Omental fat pad (tissue), 4 donors: ENCODE results near the gene SPATA31E1. TPM values are rescaled to one million over a fixed set of nuclear protein-coding genes. Genes with fewer than 3 reads are reported as not detected.

ENCODE experiments used
- ATAC-seq: fragments of 150-250 bp; one replicate; pipeline ENCODE4 v1.9.1; 2016; ENCODE audit warnings: mild to moderate bottlenecking, moderate library complexity; ENCODE audit not compliant: low FRiP score
- DNase-seq: peaks from one replicate; pipeline ENCODE4 v3.0.0-alpha.2; 2019; ENCODE audit warnings: low spot score
- total RNA-seq, 4 donors: library from RNA; depleted of rRNA; stranded (reverse); fragments of >200 nt; gene quantifications; one replicate each; pipeline ENCODE4 v1.1.0, GENCODE V29; 2016
- TF ChIP-seq, protein P1 (sequence below), 3 donors: fragments of 450-650 bp; IDR thresholded peaks; one replicate each; pipeline ENCODE4 v1.5.1; 2016 to 2017; ENCODE audit warnings: antibody characterized with exemption in 3 of 3, mild to moderate bottlenecking in 3 of 3, moderate library complexity in 2 of 3

SPATA31E1 gene
- total RNA-seq, 4 donors from 2014 or later, result not detected

DNA sequence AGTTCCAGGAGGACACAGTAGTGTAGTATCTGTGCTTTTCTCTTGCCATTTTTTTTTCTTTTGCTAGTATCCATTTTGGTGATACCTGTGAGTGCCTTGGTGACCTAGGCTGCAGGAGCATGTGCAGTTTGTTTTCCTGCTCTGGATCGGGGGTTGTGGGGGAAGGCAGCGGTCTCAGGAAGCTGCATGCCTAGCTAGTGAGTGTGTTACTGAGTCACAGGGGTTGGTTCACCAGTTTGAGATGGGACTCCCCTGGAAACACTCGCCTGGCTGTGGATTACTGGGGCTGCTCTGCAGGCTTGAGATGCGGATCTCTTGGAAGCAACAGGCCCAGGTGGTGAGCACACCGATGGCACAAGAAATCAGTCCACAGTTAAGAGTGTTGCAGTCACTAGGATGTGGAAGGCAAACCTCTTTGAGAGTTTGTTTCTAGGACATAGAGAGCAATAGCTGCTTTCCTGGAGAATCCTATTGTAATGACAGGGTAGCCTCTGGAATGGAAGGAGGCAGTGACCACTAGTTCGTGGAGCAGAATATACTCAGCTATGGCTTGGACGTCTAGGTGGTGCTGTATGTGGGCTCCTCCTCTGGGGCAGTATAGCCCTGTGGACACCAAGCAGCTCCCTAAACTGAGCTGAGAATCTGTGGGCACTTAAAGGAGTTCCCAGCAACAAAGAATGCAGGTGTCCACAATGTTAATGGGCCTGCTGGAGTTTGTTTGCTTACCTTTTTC lies 20.0 kb upstream of the SPATA31E1 start:
- no peak for ATAC-seq
- TF ChIP-seq, protein P1, sequence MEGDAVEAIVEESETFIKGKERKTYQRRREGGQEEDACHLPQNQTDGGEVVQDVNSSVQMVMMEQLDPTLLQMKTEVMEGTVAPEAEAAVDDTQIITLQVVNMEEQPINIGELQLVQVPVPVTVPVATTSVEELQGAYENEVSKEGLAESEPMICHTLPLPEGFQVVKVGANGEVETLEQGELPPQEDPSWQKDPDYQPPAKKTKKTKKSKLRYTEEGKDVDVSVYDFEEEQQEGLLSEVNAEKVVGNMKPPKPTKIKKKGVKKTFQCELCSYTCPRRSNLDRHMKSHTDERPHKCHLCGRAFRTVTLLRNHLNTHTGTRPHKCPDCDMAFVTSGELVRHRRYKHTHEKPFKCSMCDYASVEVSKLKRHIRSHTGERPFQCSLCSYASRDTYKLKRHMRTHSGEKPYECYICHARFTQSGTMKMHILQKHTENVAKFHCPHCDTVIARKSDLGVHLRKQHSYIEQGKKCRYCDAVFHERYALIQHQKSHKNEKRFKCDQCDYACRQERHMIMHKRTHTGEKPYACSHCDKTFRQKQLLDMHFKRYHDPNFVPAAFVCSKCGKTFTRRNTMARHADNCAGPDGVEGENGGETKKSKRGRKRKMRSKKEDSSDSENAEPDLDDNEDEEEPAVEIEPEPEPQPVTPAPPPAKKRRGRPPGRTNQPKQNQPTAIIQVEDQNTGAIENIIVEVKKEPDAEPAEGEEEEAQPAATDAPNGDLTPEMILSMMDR (IDR thresholded peaks at IDR 0.05), result no peak
- DNase-seq, result no peak

- DNase-seq, result no peak
- TF ChIP-seq, protein P1 (IDR thresholded peaks at IDR 0.05), result no peak
- no peak for ATAC-seq
These were observed 18.7 kb upstream of the SPATA31E1 start for GRCh38 chr9:87863882-87864465.

- TF ChIP-seq, protein P1 (IDR thresholded peaks at IDR 0.05), result no peak
- ATAC-seq (no peak), DNase-seq (no peak)
These were observed 17.8 kb upstream of the SPATA31E1 start for GRCh38 chr9:87864915-87865314.

DNA sequence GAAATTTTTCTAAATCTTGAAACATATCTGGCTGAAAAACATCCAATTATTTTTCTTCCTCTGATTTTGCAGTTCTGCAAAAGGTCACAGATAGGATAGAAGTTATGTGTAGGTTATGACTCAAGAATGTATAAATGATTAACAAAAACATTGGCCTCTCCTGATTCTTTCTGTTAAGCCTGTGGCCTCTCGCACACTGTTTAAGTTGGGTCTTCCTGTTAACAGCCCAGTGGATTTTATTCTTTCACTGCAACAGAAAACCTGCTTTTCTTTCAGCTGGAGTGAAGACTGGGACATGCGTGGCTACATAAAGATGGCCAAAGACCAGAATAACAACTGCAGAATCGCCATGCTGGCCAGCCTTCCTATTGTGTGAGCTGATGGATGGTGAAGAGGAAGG lies 17.1 kb upstream of the SPATA31E1 start:
- ATAC-seq (no peak), DNase-seq (no peak)

GRCh38 chr9:87867391-87867790 lies 15.3 kb upstream of the SPATA31E1 start:
- DNase-seq (no peak), ATAC-seq (no peak)
- TF ChIP-seq, protein P1 (IDR thresholded peaks at IDR 0.05), result no peak

More for the DNA sequence above, 17.1 kb upstream of the SPATA31E1 start:
- TF ChIP-seq, protein P1 (IDR thresholded peaks at IDR 0.05), result no peak

- ATAC-seq (no peak), DNase-seq (no peak)
- TF ChIP-seq, protein P1 (IDR thresholded peaks at IDR 0.05), result no peak
These were observed 14.5 kb upstream of the SPATA31E1 start for GRCh38 chr9:87868175-87868574.

GRCh38 chr9:87868635-87869034 lies 14.0 kb upstream of the SPATA31E1 start:
- ATAC-seq, result no peak
- TF ChIP-seq, protein P1 (IDR thresholded peaks at IDR 0.05), result no peak

More at GRCh38 chr9:87868635-87869034, 14.0 kb upstream of the SPATA31E1 start:
- no peak for DNase-seq
